22Rv1 (cell line): ENCODE measurements around the gene S100A12.

Experiments
- ZFX ChIP-seq: fragments of 450-650 bp; IDR thresholded peaks from 2 replicates; pipeline ENCODE4 v1.6.1; 2017; ENCODE audit warnings: antibody characterized with exemption, borderline replicate concordance
- TF ChIP-seq, protein P1 (sequence below): fragments of 450-650 bp; IDR thresholded peaks from 2 replicates; pipeline ENCODE4 v1.5.1; 2017; ENCODE audit warnings: mild to moderate bottlenecking

DNA sequence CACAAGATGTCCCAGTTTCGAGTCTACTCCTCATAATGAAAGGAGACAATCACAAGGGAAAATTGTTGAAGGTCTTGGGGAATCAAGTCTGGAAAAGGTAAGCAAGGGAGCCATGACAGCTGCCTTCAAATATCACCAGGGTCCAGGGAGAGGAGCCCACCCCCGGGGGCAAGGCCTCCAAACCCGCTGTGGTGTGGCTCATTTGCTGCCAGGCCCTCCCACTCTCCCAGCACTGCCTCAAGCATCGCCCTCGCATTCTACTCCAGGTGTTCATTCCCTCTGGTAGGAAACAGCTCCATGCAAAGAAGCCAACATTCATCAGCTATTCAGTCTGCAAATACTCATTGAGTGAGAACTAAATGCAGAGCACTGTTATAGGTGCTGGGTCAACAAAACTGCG lies 9.2 kb downstream of the S100A12 start:
- TF ChIP-seq, protein P1, sequence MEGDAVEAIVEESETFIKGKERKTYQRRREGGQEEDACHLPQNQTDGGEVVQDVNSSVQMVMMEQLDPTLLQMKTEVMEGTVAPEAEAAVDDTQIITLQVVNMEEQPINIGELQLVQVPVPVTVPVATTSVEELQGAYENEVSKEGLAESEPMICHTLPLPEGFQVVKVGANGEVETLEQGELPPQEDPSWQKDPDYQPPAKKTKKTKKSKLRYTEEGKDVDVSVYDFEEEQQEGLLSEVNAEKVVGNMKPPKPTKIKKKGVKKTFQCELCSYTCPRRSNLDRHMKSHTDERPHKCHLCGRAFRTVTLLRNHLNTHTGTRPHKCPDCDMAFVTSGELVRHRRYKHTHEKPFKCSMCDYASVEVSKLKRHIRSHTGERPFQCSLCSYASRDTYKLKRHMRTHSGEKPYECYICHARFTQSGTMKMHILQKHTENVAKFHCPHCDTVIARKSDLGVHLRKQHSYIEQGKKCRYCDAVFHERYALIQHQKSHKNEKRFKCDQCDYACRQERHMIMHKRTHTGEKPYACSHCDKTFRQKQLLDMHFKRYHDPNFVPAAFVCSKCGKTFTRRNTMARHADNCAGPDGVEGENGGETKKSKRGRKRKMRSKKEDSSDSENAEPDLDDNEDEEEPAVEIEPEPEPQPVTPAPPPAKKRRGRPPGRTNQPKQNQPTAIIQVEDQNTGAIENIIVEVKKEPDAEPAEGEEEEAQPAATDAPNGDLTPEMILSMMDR, result no peak
- TF ChIP-seq ZFX, result no peak
